ENCODE data around the gene GARIN5B.

DNA sequence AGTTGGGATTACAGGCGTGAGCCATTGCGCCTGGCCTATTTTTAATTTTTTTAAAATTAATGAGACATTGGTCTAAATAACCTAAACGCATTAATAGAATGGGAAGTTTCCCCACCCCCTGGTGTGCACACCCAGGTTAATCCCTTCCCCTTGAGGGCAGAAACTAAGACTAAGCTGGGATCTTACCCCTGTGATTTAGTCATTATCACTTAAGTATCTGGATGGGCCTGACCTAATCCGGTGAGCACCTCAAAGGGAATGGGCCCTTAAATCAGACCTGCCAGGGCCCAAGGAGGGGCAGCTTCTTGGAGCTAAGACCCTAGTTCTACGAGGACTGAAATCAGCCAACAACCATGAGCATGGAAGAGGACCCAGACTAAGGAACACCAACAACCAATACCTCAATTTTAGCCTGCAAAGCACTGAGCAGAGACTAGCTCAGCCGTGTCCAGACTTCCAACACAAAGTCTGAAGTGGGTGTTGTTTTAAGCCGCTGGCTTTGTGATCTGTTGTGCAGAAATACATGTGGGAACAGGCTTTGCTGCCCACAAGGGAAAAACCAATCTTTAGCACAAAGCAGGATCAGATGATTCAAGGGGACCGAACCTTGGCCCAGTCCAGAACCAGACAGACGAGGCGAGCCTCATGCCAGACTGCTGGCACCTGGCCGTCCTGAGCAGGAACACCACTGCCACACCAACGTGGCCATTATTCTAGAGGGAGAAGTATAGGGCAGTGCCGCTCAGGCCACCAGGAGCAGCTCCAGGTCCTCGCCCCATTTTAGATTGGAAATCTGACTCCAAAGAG is 37.4 kb upstream of the GARIN5B start:
- no peak for TF ChIP-seq ELF4 (IDR thresholded peaks at IDR 0.05)
- TF ChIP-seq FOXK2 (IDR thresholded peaks at IDR 0.05) = no peak
- no peak for TF ChIP-seq FOXA1 (IDR thresholded peaks at IDR 0.05)
- TF ChIP-seq SP1 (IDR thresholded peaks at IDR 0.05) = no peak
- no peak for TF ChIP-seq FOXM1 (IDR thresholded peaks at IDR 0.05; ENCODE audit: borderline replicate concordance)
- TF ChIP-seq ARNT (IDR thresholded peaks at IDR 0.05) = no peak

Data from HEK293T (cell line).